Ishikawa (cell line): ENCODE measurements around the gene FMOD.

ENCODE experiments used
- CEBPB ChIP-seq: IDR thresholded peaks from 2 replicates; pipeline ENCODE4 v1.6.1; 2012
- CREB1 ChIP-seq: IDR thresholded peaks from 2 replicates; pipeline ENCODE4 v1.6.1; 2012; ENCODE audit warnings: low read depth
- EGR1 ChIP-seq: IDR thresholded peaks from 2 replicates; pipeline ENCODE4 v1.6.1; 2012
- EP300 ChIP-seq: IDR thresholded peaks from 2 replicates; pipeline ENCODE4 v1.6.1; 2012; ENCODE audit warnings: borderline replicate concordance
- FOXM1 ChIP-seq: IDR thresholded peaks from 2 replicates; pipeline ENCODE4 v1.6.1; 2012; ENCODE audit warnings: low read depth, borderline replicate concordance
- NFIC ChIP-seq: IDR thresholded peaks from 2 replicates; pipeline ENCODE4 v1.6.1; 2012
- RAD21 ChIP-seq: IDR thresholded peaks from 2 replicates; pipeline ENCODE4 v1.6.1; 2012; ENCODE audit warnings: low read depth
- TCF12 ChIP-seq: IDR thresholded peaks from 2 replicates; pipeline ENCODE4 v1.6.1; 2012; ENCODE audit warnings: low read depth
- TEAD4 ChIP-seq: IDR thresholded peaks from 2 replicates; pipeline ENCODE4 v1.6.1; 2012
- YY1 ChIP-seq: IDR thresholded peaks from 2 replicates; pipeline ENCODE4 v1.6.1; 2012; ENCODE audit warnings: low read depth
- ZBTB7A ChIP-seq: IDR thresholded peaks from 2 replicates; pipeline ENCODE4 v1.6.1; 2012; ENCODE audit warnings: low read depth
- TF ChIP-seq, protein P1 (sequence below): IDR thresholded peaks from 2 replicates; pipeline ENCODE4 v1.6.1; 2012
- TF ChIP-seq, protein P2 (sequence below): IDR thresholded peaks from 2 replicates; pipeline ENCODE4 v1.6.1; 2012; ENCODE audit warnings: low read depth, mild to moderate bottlenecking

DNA sequence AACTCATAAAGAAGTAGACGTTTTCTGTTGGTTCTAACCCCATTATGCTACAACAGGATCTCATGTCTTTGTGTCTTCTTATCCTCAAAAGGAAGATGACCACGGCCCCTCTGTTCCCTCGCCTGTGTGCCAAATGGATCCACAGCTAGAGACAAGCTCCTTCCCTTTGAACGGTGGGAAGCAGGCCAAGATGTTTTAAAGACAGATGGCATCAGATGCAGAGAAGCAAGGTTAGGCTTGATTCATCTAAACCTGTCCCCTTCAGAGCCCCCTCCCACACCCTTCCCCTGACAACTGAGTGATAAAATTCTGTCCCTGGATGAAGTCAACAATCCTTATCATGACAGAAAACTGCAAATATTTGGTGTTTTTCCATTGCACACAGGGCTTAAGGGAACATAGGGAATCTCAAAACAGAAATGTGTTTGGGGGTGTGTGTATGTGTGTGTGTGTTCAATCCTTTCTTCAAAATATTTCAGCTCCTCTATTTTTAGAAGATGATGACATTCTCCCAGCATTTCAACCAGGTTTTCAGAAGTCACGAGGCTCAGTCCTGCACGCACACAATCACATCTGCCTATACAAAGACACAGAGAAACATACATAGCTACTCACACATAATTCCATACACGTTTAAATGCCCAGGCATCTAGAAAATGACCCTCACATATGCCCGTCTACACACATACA is 27.8 kb upstream of the FMOD start:
- no peak for TF ChIP-seq RAD21
- no peak for TF ChIP-seq TCF12
- no peak for TF ChIP-seq YY1
- no peak for TF ChIP-seq EGR1
- no peak for TF ChIP-seq CREB1
- TF ChIP-seq, protein P1, sequence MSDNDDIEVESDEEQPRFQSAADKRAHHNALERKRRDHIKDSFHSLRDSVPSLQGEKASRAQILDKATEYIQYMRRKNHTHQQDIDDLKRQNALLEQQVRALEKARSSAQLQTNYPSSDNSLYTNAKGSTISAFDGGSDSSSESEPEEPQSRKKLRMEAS, result no peak
- TF ChIP-seq ZBTB7A, result no peak
- TF ChIP-seq EP300, result no peak
- TF ChIP-seq CEBPB, result no peak
- TF ChIP-seq FOXM1, result no peak
- TF ChIP-seq TEAD4, result no peak
- TF ChIP-seq, protein P2, sequence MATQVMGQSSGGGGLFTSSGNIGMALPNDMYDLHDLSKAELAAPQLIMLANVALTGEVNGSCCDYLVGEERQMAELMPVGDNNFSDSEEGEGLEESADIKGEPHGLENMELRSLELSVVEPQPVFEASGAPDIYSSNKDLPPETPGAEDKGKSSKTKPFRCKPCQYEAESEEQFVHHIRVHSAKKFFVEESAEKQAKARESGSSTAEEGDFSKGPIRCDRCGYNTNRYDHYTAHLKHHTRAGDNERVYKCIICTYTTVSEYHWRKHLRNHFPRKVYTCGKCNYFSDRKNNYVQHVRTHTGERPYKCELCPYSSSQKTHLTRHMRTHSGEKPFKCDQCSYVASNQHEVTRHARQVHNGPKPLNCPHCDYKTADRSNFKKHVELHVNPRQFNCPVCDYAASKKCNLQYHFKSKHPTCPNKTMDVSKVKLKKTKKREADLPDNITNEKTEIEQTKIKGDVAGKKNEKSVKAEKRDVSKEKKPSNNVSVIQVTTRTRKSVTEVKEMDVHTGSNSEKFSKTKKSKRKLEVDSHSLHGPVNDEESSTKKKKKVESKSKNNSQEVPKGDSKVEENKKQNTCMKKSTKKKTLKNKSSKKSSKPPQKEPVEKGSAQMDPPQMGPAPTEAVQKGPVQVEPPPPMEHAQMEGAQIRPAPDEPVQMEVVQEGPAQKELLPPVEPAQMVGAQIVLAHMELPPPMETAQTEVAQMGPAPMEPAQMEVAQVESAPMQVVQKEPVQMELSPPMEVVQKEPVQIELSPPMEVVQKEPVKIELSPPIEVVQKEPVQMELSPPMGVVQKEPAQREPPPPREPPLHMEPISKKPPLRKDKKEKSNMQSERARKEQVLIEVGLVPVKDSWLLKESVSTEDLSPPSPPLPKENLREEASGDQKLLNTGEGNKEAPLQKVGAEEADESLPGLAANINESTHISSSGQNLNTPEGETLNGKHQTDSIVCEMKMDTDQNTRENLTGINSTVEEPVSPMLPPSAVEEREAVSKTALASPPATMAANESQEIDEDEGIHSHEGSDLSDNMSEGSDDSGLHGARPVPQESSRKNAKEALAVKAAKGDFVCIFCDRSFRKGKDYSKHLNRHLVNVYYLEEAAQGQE, result no peak
- TF ChIP-seq NFIC, result no peak
